IPS DF 4.7 (cell line): Measurements from ENCODE around the gene PYHIN1.
A peak's percentile ranks its signal among the peaks of the same experiment; 100 is the strongest.
"Not testable (repeated sequence)": the region's sequence is repeated elsewhere in the genome, so short reads cannot be mapped to it uniquely, and the experiment has no call there.

ENCODE experiments used
- DNase-seq: peaks from one replicate; pipeline ENCODE4 v3.0.0-alpha.2; 2013; ENCODE audit warnings: low spot score; ENCODE audit errors: extremely low read depth

Gene PYHIN1

GRCh38 chr1:158979229-158979628 lies 47.9 kb downstream of the PYHIN1 start:
- DNase-seq = no peak

- DNase-seq = no peak
Measured at GRCh38 chr1:158983235-158983634, 51.9 kb downstream of the PYHIN1 start.

- no peak for DNase-seq
Measured at GRCh38 chr1:158984386-158984785, 53.0 kb downstream of the PYHIN1 start.

GRCh38 chr1:158989424-158989823 lies 58.1 kb downstream of the PYHIN1 start:
- no peak for DNase-seq

GRCh38 chr1:158992787-158993312 lies 61.5 kb downstream of the PYHIN1 start:
- no peak for DNase-seq

- DNase-seq = no peak
Measured at GRCh38 chr1:158996998-158997397, 65.6 kb downstream of the PYHIN1 start.

GRCh38 chr1:158998037-158998780 lies 66.9 kb downstream of the PYHIN1 start:
- DNase-seq = no peak

GRCh38 chr1:158998781-158999161 lies 67.4 kb downstream of the PYHIN1 start:
- DNase-seq = no peak

- peak; percentile 87 for DNase-seq
Measured at GRCh38 chr1:158999316-159000069, 68.1 kb downstream of the PYHIN1 start.

- DNase-seq = no peak
Measured at GRCh38 chr1:159000070-159000409, 68.7 kb downstream of the PYHIN1 start.

- no peak for DNase-seq
Measured at GRCh38 chr1:159000625-159001024, 69.3 kb downstream of the PYHIN1 start.

GRCh38 chr1:159005161-159005560 lies 73.8 kb downstream of the PYHIN1 start:
- no peak for DNase-seq

GRCh38 chr1:159005676-159006075 lies 74.3 kb downstream of the PYHIN1 start:
- DNase-seq = no peak

- DNase-seq = not testable (repeated sequence)
Measured at GRCh38 chr1:159006210-159006807, 75.0 kb downstream of the PYHIN1 start.

- no peak for DNase-seq
Measured at GRCh38 chr1:159007726-159008125, 76.4 kb downstream of the PYHIN1 start.

- no peak for DNase-seq
Measured at GRCh38 chr1:159008744-159009188, 77.4 kb downstream of the PYHIN1 start.

- DNase-seq = no peak
Measured at GRCh38 chr1:159009287-159009686, 77.9 kb downstream of the PYHIN1 start.

GRCh38 chr1:159009704-159010361 lies 78.5 kb downstream of the PYHIN1 start, which contains the start of gene IFI16:
Gene IFI16, plus strand, starts transcription at chr1:159009907. Its CDS starts 4,774 bp downstream, at chr1:159014681.
- DNase-seq = no peak

GRCh38 chr1:159010391-159010790 lies 79.0 kb downstream of the PYHIN1 start:
- DNase-seq = no peak

GRCh38 chr1:159011001-159011400 lies 79.6 kb downstream of the PYHIN1 start:
- DNase-seq = not testable (repeated sequence)

- DNase-seq = no peak
Measured at GRCh38 chr1:159011751-159012150, 80.4 kb downstream of the PYHIN1 start.
